GM12878 (cell line): Measurements from ENCODE around the gene WWTR1. TPM values are rescaled to one million over a fixed set of nuclear protein-coding genes. Genes with fewer than 3 reads are reported as not detected.

Experiments
- BACH1 ChIP-seq: fragments of 450-650 bp; IDR thresholded peaks from 2 replicates; pipeline ENCODE4 v1.6.1; 2017; ENCODE audit warnings: mild to moderate bottlenecking, borderline replicate concordance
- CEBPB ChIP-seq, 2 experiments: fragments of 150-350 bp in 1 of 2; IDR thresholded peaks; 2 replicates each; pipeline ENCODE4 v1.6.1; 2012 to 2014; ENCODE audit warnings: low read depth in 2 of 2, low read length in 2 of 2, borderline replicate concordance in 1 of 2, inconsistent platforms in 1 of 2
- ETV6 ChIP-seq, 2 experiments: fragments of 450-650 bp in 1 of 2; IDR thresholded peaks in 1 of 2; conservative IDR thresholded peaks in 1 of 2; 2 replicates each; pipeline ENCODE4 v1.6.1; 2014; ENCODE audit warnings: antibody characterized with exemption in 1 of 2, borderline replicate concordance in 1 of 2, low read depth in 1 of 2, mild to moderate bottlenecking in 1 of 2, moderate library complexity in 1 of 2
- GATAD2B ChIP-seq: fragments of 450-650 bp; conservative IDR thresholded peaks from 2 replicates; pipeline ENCODE4 v1.6.1; 2017; ENCODE audit warnings: low read depth, mild to moderate bottlenecking, moderate library complexity
- HDGF ChIP-seq: fragments of 450-650 bp; IDR thresholded peaks from 2 replicates; pipeline ENCODE4 v1.6.1; 2016; ENCODE audit warnings: antibody characterized with exemption
- IRF4 ChIP-seq: IDR thresholded peaks from 2 replicates; pipeline ENCODE4 v1.6.1; 2011; ENCODE audit warnings: low read depth, low read length
- KAT2A ChIP-seq: conservative IDR thresholded peaks from 2 replicates; pipeline ENCODE4 v1.6.1; 2011; ENCODE audit warnings: low read depth, low read length; ENCODE audit not compliant: control insufficient read depth
- KLF5 ChIP-seq: fragments of 450-650 bp; IDR thresholded peaks from 2 replicates; pipeline ENCODE4 v1.6.1; 2014; ENCODE audit warnings: mild to moderate bottlenecking; ENCODE audit not compliant: partially characterized antibody
- MEF2B ChIP-seq: fragments of 450-650 bp; IDR thresholded peaks from 2 replicates; pipeline ENCODE4 v1.6.1; 2018; ENCODE audit warnings: mild to moderate bottlenecking, moderate library complexity; ENCODE audit not compliant: partially characterized antibody, poor library complexity, severe bottlenecking
- NBN ChIP-seq: fragments of 450-650 bp; IDR thresholded peaks from 2 replicates; pipeline ENCODE4 v1.6.1; 2016
- NFYA ChIP-seq: IDR thresholded peaks from 2 replicates; pipeline ENCODE4 v1.6.1; 2011; ENCODE audit warnings: low read depth, mild to moderate bottlenecking, low read length, improper control_type of control experiment, borderline replicate concordance
- NKRF ChIP-seq: fragments of 450-650 bp; conservative IDR thresholded peaks from 2 replicates; pipeline ENCODE4 v1.6.1; 2017; ENCODE audit warnings: mild to moderate bottlenecking, moderate library complexity
- PML ChIP-seq: IDR thresholded peaks from 2 replicates; pipeline ENCODE4 v1.6.1; 2012; ENCODE audit warnings: low read length, inconsistent platforms
- RAD21 ChIP-seq: IDR thresholded peaks from 2 replicates; pipeline ENCODE4 v1.6.1; 2011; ENCODE audit warnings: mild to moderate bottlenecking, low read depth, low read length, moderate library complexity; ENCODE audit not compliant: insufficient read depth
- RBBP5 ChIP-seq: fragments of 200-600 bp; sonication (generic); conservative IDR thresholded peaks from 2 replicates; pipeline ENCODE4 v1.6.1; 2016
- RCOR1 ChIP-seq: conservative IDR thresholded peaks from 2 replicates; pipeline ENCODE4 v1.6.1; 2012; ENCODE audit warnings: low read depth, low read length, improper control_type of control experiment
- SIX5 ChIP-seq: IDR thresholded peaks from 2 replicates; pipeline ENCODE4 v1.6.1; 2011; ENCODE audit warnings: mild to moderate bottlenecking, low read depth, low read length, moderate library complexity; ENCODE audit not compliant: severe bottlenecking
- SMAD1 ChIP-seq: fragments of 450-650 bp; IDR thresholded peaks from 2 replicates; pipeline ENCODE4 v1.6.1; 2018; ENCODE audit warnings: mild to moderate bottlenecking, low read depth; ENCODE audit not compliant: partially characterized antibody
- TBL1XR1 ChIP-seq: IDR thresholded peaks from 2 replicates; pipeline ENCODE4 v1.6.1; 2012; ENCODE audit warnings: low read depth, low read length, improper control_type of control experiment
- ZBTB4 ChIP-seq: fragments of 450-650 bp; formaldehyde crosslinking; IDR thresholded peaks from 2 replicates; pipeline ENCODE4 v1.4.0; 2022; ENCODE audit warnings: mild to moderate bottlenecking, moderate library complexity
- ZNF274 ChIP-seq: IDR thresholded peaks from one replicate; pipeline ENCODE4 v1.8.0; 2011; ENCODE audit not compliant: insufficient read length, insufficient read depth
- polyA plus RNA-seq, 11 experiments: library from polyadenylated mRNA; depleted of rRNA in 4 of 11; unstranded in 6 of 11; stranded (reverse) in 5 of 11; fragments of >200 nt; fragmentation: Nextera tagmentation in 4 of 11; fragmentation: Illumina TruSeq in 1 of 11; extraction: Ambion mirVana in 4 of 11; extraction: Trizol in 1 of 11; gene quantifications; 1 replicate in 1 of 11; 2 replicates in 10 of 11; pipeline versions ENCODE4 v1.2.1 to v1.2.3, GENCODE V29; 2011 to 2016; ENCODE audit warnings: inconsistent platforms in 2 of 11, missing spikeins in 2 of 11, low read depth in 1 of 11
- total RNA-seq, 4 experiments: library from RNA; depleted of rRNA in 3 of 4; stranded (reverse); fragments of >200 nt in 3 of 4; fragmentation: Illumina TruSeq in 1 of 4; extraction: Trizol in 1 of 4; gene quantifications; 2 replicates each; pipeline versions ENCODE4 v1.2.1 to v1.2.3, GENCODE V29; 2013 to 2021
- TF ChIP-seq, protein P1 (sequence below): IDR thresholded peaks from 2 replicates; pipeline ENCODE4 v1.6.1; 2011; ENCODE audit warnings: mild to moderate bottlenecking, low read depth, low read length, moderate library complexity; ENCODE audit not compliant: insufficient replicate concordance

WWTR1 gene
- total and polyA plus RNA-seq, 10 of the 15 experiments (the other 5 are each of a cell fraction or from before 2014, with no cell fraction given) = 2.5 to 18.5 (median 5.8) TPM

- TF ChIP-seq ZBTB4 (CRISPR knock-in tag) (no peak), KAT2A (no peak), PML (peak; percentile 53; the same call in 1 of the 2 replicates), RAD21 (no peak), ZNF274 (no peak), NKRF (peak; percentile 19; the same call in 1 of the 2 replicates), GATAD2B (peak; percentile 22; the same call in 1 of the 2 replicates), KLF5 (no peak), HDGF (no peak), TBL1XR1 (0 out of 2 replicates have a peak, but pooled peaks have one; percentile 3), RCOR1 (no peak), RBBP5 (no peak), SMAD1 (no peak), BACH1 (no peak), SIX5 (no peak), NBN (no peak), MEF2B (no peak), NFYA (no peak), CEBPB (IDR thresholded peaks at IDR 0.05; ENCODE audit: borderline replicate concordance in 1 of 2, low read depth in 2 of 2, low read length in 2 of 2) (no peak), IRF4 (peak; percentile 4; the same call in 1 of the 2 replicates), ETV6 (conservative IDR thresholded peaks at IDR 0.05 in 1 of 2, IDR thresholded peaks at IDR 0.05 in 1 of 2; ENCODE audit: borderline replicate concordance in 1 of 2, low read depth in 1 of 2) (no peak)
- TF ChIP-seq, protein P1, sequence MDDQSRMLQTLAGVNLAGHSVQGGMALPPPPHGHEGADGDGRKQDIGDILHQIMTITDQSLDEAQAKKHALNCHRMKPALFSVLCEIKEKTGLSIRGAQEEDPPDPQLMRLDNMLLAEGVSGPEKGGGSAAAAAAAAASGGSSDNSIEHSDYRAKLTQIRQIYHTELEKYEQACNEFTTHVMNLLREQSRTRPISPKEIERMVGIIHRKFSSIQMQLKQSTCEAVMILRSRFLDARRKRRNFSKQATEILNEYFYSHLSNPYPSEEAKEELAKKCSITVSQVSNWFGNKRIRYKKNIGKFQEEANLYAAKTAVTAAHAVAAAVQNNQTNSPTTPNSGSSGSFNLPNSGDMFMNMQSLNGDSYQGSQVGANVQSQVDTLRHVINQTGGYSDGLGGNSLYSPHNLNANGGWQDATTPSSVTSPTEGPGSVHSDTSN = no peak
These were observed 1.1 kb upstream of the WWTR1 start (continued) for GRCh38 chr3:149658744-149659497.
